GM06990 (cell line): Measurements from ENCODE around the gene DSC1.

Experiments used
- DNase-seq: peaks from one replicate; pipeline ENCODE4 v3.0.0-alpha.2; 2011; ENCODE audit not compliant: insufficient read length; ENCODE audit errors: extremely low read depth
- H3K27me3 ChIP-seq: replicated peaks from 2 replicates; pipeline ENCODE4 v1.6.0; 2011; ENCODE audit warnings: low read length; ENCODE audit not compliant: control insufficient read depth, insufficient read depth
- H3K36me3 ChIP-seq: 2 replicates; pipeline ENCODE4 v1.5.1; 2011; ENCODE audit warnings: low read length; ENCODE audit not compliant: control insufficient read depth, insufficient read depth
- H3K4me3 ChIP-seq: replicated peaks from 2 replicates; pipeline ENCODE4 v1.5.1; 2011; ENCODE audit warnings: low read depth, mild to moderate bottlenecking, control low read depth, low read length
- CTCF ChIP-seq: IDR thresholded peaks from 2 replicates; pipeline ENCODE4 v1.5.1; 2011; ENCODE audit warnings: low read length, control low read depth, mild to moderate bottlenecking, inconsistent platforms; ENCODE audit not compliant: insufficient read depth, poor library complexity, severe bottlenecking

DSC1 gene

GRCh38 chr18:31099450-31100230 is 63.0 kb downstream of the DSC1 start:
- H3K4me3 ChIP-seq: no peak overlapping the region
- H3K36me3 ChIP-seq: no peaks in the 10 kb centered on the region
- no peak for DNase-seq
- H3K27me3 ChIP-seq: no peaks in the 10 kb centered on the region
- no peak for TF ChIP-seq CTCF

- no peak for DNase-seq
- no peaks in the 10 kb centered on the region for H3K27me3 ChIP-seq
- H3K4me3 ChIP-seq: no peak overlapping the region
These were observed 63.8 kb downstream of the DSC1 start for GRCh38 chr18:31098878-31099277.

GRCh38 chr18:31097666-31098065 is 65.0 kb downstream of the DSC1 start:
- Histone ChIP-seq H3K36me3 (no peaks in the 10 kb centered on the region), H3K4me3 (no peak overlapping the region), H3K27me3 (no peaks in the 10 kb centered on the region)
- TF ChIP-seq CTCF: no peak
- no peak for DNase-seq

More at GRCh38 chr18:31098878-31099277, 63.8 kb downstream of the DSC1 start:
- no peak for TF ChIP-seq CTCF
- H3K36me3 ChIP-seq: no peaks in the 10 kb centered on the region

GRCh38 chr18:31093880-31094279 is 68.8 kb downstream of the DSC1 start:
- no peak for TF ChIP-seq CTCF
- no peak for DNase-seq
- H3K4me3 ChIP-seq: no peak overlapping the region
- H3K27me3 ChIP-seq: no peaks in the 10 kb centered on the region
- no peaks in the 10 kb centered on the region for H3K36me3 ChIP-seq

- no peak for TF ChIP-seq CTCF
- no peak for DNase-seq
- H3K4me3 ChIP-seq: no peak overlapping the region
- H3K36me3 ChIP-seq: no peaks in the 10 kb centered on the region
- no peaks in the 10 kb centered on the region for H3K27me3 ChIP-seq
These were observed 69.4 kb downstream of the DSC1 start for GRCh38 chr18:31093294-31093693.

GRCh38 chr18:31091350-31091749 is 71.3 kb downstream of the DSC1 start:
- DNase-seq: no peak
- no peaks in the 10 kb centered on the region for H3K27me3 ChIP-seq
- no peaks in the 10 kb centered on the region for H3K36me3 ChIP-seq
- TF ChIP-seq CTCF: no peak
- H3K4me3 ChIP-seq: no peak overlapping the region
